Large intestine (tissue), 3 donors: Measurements from ENCODE around the gene SIAH2. TPM values are rescaled to one million over a fixed set of nuclear protein-coding genes. Genes with fewer than 3 reads are reported as not detected.
A peak's percentile ranks its signal among the peaks of the same experiment; 100 is the strongest.

ENCODE experiments used
- DNase-seq, 2 donors: peaks; one replicate each; pipeline versions ENCODE4 v3.0.0 to v3.0.0-alpha.2; 2013
- H3K27ac ChIP-seq: one replicate; pipeline ENCODE4 v1.5.1; 2013; ENCODE audit warnings: low read length
- H3K27me3 ChIP-seq: 2 replicates; pipeline ENCODE4 v1.6.1; 2013; ENCODE audit warnings: low read length; ENCODE audit not compliant: control insufficient read depth, insufficient read depth
- H3K36me3 ChIP-seq: 2 replicates; pipeline ENCODE4 v1.6.1; 2013; ENCODE audit warnings: low read length; ENCODE audit not compliant: control insufficient read depth, insufficient read depth
- H3K4me1 ChIP-seq: one replicate; pipeline ENCODE4 v1.6.1; 2013; ENCODE audit warnings: low read length; ENCODE audit not compliant: control insufficient read depth, insufficient read depth
- H3K4me3 ChIP-seq: one replicate; pipeline ENCODE4 v1.5.1; 2013; ENCODE audit warnings: low read length
- H3K9me3 ChIP-seq: one replicate; pipeline ENCODE4 v1.6.1; 2013; ENCODE audit warnings: mild to moderate bottlenecking, low read depth, low read length, moderate library complexity; ENCODE audit not compliant: control insufficient read depth
- WGBS: methylation state at CpG from one replicate; pipeline ENCODE4 v1.1.5; 2013; ENCODE audit warnings: low lambda C conversion rate; ENCODE audit not compliant: insufficient coverage; 5-methylcytosine and 5-hydroxymethylcytosine counted together
- polyA plus RNA-seq: library from polyadenylated mRNA; unstranded; fragments of 120-200 nt; gene quantifications from one replicate; pipeline ENCODE4 v1.2.1, GENCODE V29; 2013

SIAH2 gene
- polyA plus RNA-seq, 1 donor, result 19.7 TPM

DNA sequence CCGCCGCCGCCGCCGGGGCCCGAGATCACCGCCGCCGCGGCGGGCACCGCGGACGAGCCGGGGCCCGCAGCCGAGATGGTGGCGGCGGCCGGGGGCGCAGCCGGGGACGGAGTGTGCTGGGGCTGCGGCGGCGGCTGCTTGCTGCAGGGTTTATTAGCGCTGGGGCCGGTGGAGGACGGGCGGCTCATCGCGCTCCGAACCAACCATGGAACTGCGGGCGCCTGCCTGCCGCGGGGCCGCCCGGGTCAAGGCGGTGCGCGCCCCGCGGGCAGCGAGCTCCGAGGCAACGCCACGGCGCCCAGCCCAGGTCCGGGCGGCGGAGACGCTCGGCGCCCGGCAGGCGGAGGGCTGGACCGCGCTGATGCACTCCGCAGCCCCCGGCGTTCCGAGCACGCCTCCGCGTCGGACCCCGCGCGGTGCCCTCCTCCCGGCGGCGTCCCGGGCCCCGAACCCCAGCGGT is 277 bp downstream of the SIAH2 start:
- DNase-seq, result no peak
- Histone ChIP-seq H3K4me1 (peaks cover 23% of the 10 kb centered on the region), H3K9me3 (no peaks in the 10 kb centered on the region), H3K27me3 (no peaks in the 10 kb centered on the region), H3K4me3 (peak overlapping the region; percentile 87), H3K36me3 (peaks cover 2% of the 10 kb centered on the region), H3K27ac (peak overlapping the region; percentile 88)
- WGBS, result no CpG with 5 or more reads among the region's 76 CpGs

DNA sequence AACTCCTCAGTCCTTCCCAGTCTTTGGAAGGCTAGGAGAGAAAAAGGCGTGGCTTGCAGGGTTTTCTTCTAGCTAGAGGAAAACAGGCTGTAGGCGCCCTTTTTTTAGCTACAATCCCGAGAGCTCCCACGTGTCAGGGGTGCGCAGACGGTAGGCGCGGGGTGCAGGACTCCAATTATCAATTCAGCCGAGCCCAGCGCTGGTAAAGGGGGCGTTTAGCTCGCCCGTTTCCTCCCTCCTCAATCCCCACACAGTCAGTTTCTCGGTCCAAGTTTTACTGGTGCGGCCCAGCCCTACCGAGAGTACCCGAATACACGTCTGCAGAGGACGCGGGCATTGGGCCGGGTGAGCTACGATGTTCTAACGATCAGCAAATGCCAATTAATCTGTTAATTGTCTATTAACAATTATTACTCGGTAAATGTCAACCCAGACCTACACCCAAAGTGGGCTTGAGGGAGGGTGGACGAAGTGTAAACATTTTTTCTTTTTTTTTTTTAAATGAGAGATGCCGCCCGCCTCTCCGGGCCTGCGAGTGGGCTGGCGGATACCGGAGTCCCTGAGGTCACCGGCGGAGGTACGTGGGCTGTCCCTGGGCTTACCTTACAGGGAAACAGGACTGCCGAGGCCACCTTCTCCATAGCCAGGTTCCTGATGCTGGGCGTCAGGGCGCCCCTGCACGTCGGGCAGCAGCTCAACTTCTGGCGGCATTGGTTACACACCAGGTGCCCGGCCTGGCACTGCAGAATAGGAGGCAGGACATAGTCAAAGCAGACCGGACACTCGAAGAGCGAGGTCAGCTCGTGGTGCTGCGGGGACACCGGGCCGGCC is 923 bp downstream of the SIAH2 start:
- no peaks in the 10 kb centered on the region for H3K9me3 ChIP-seq
- H3K4me3 ChIP-seq, result peak overlapping the region; percentile 87
- H3K4me1 ChIP-seq, result peaks cover 30% of the 10 kb centered on the region
- no peaks in the 10 kb centered on the region for H3K27me3 ChIP-seq
- no CpG with 5 or more reads among the region's 48 CpGs for WGBS
- peak overlapping the region; percentile 88 for H3K27ac ChIP-seq
- peaks cover 2% of the 10 kb centered on the region for H3K36me3 ChIP-seq
- DNase-seq, result peak in 1 of 2 donors; percentile 78

DNA sequence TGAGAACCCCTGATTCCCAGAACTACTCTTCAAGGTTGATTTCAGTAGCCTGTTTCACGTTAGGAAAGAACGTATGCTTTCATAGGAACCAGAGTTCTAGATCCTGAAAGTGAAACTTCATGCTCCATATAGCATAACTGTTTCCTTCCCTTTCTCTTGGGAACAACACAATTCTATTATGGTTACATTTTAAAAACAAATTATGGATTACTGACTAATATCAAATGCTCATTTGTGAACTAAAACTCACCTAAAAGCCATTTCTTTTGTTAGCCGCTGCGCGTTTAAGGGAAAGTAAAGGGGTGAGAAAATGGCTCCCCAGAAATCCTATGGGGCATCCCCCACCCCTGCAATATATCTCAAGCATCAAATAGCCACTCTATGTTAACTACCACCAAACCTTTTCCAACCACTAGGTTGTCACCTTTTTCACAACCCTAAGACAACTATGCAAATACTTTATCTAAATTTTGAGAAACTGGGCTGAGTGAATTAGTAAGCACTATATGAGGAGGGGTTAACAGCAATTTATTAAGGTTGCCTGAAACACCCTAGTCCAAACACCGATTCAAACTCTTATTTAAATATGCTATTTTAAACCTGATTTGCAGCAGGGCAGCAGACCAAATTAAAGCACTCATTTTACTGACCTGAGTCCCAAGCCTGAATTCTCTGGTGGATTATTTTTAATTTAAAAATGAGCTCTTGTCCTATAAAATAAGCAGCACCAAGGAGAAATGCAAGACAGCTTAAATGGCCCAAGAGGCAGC is 2.4 kb downstream of the SIAH2 start:
- no peaks in the 10 kb centered on the region for H3K9me3 ChIP-seq
- H3K36me3 ChIP-seq, result peaks cover 2% of the 10 kb centered on the region
- H3K4me1 ChIP-seq, result peaks cover 34% of the 10 kb centered on the region
- H3K27me3 ChIP-seq, result no peaks in the 10 kb centered on the region
- peak overlapping the region; percentile 88 for H3K27ac ChIP-seq
- 18% methylated on average over 2 of the region's 6 CpGs for WGBS
- DNase-seq, result peak in 1 of 2 donors; percentile 45
- H3K4me3 ChIP-seq, result peak overlapping the region; percentile 87

DNA sequence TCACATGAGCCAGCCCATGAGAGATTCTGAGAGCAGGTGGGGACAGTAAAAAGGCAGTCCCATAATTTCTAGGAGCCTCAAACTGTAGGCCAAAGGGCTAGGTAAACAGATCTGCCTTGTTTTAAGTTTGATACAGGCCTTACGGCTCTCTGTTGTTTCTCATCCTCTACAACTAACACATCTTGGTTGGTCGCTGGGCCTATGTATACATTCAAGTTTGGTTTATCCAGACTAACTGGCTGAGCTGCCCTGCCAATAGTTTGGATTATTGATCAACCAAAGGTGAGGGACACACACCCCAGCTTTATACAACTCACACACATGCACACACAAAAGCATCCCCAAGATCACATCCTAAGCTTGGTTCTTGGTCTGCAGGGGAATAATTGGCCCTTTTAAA is 3.0 kb downstream of the SIAH2 start:
- H3K27me3 ChIP-seq, result no peaks in the 10 kb centered on the region
- peaks cover 34% of the 10 kb centered on the region for H3K4me1 ChIP-seq
- H3K9me3 ChIP-seq, result no peaks in the 10 kb centered on the region
- DNase-seq, result no peak
- peak overlapping the region; percentile 29 for H3K27ac ChIP-seq
- H3K36me3 ChIP-seq, result peaks cover 2% of the 10 kb centered on the region
- no peak overlapping the region for H3K4me3 ChIP-seq
- WGBS, result 67% methylated on average over 1 of the region's 2 CpGs

DNA sequence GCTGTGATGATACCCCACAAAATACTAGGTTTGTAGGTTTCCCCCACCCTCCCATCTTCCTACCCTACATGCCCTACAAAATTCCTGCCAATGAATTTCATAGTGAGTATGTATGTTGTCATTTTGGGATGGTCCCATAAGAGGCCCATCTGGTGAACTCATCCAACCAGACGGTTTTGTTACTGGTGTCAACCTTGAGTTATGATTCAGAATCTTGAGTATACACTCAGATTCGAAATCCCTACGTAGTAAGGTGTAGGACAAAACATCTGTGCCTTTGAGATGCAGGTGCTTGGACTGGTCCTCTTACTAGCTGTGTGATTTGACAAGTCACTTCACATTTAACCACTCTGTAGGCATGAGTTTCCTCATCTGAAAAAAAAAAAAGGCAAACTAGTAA is 3.6 kb downstream of the SIAH2 start:
- Histone ChIP-seq H3K4me1 (peaks cover 29% of the 10 kb centered on the region), H3K4me3 (no peak overlapping the region), H3K27me3 (no peaks in the 10 kb centered on the region), H3K27ac (no peak overlapping the region), H3K9me3 (no peaks in the 10 kb centered on the region), H3K36me3 (peaks cover 2% of the 10 kb centered on the region)
- DNase-seq, result no peak
- WGBS, result no CpG with 5 or more reads among the region's 3 CpGs

DNA sequence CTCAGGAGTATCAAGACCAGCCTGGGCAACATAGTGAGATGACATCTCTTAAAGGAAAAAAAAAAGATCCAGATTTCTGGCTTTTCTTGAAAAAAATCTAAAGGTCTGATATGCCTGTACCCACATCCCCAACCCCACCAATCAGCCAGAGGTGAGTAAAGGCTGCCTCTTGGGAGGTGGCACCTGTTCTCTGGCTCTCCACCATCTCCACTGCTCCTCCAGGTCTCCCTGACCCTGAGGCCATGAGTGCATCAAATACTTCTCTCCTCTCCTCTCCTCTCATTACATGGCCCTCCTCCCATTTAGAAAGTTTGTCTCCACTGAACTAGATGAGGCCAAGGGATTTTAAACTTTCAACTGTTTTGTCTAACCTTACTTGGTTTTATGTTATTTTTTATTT is 5.2 kb downstream of the SIAH2 start:
- Histone ChIP-seq H3K9me3 (no peaks in the 10 kb centered on the region), H3K36me3 (peaks cover 8% of the 10 kb centered on the region), H3K4me3 (no peak overlapping the region), H3K27me3 (no peaks in the 10 kb centered on the region), H3K27ac (no peak overlapping the region), H3K4me1 (peaks cover 29% of the 10 kb centered on the region)
- no peak for DNase-seq

DNA sequence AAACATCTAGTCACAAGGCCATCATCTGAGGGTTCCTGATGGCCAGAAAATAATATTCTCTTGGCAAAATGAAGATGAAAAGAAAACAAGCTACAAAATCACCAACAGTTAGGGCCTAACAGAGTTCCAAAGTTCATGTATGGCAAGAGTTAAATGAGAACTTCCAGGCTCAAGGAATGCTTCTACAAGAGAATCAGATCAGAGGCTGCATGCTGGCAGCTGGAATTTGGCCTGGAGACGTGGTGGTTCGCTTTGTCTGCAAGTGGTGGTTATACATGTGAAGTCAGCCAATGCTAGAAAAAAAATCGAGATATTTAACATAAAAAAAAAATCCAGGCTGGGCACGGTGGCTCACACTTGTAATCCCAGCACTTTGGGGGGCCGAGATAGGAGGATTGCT is 5.6 kb downstream of the SIAH2 start:
- Histone ChIP-seq H3K4me1 (peaks cover 33% of the 10 kb centered on the region), H3K27me3 (no peaks in the 10 kb centered on the region), H3K36me3 (peaks cover 8% of the 10 kb centered on the region), H3K9me3 (no peaks in the 10 kb centered on the region), H3K4me3 (no peak overlapping the region), H3K27ac (peak overlapping the region; percentile 14)
- DNase-seq, result peak in 1 of 2 donors; percentile 42
- WGBS, result 78% methylated on average over 3 of the region's 5 CpGs

DNA sequence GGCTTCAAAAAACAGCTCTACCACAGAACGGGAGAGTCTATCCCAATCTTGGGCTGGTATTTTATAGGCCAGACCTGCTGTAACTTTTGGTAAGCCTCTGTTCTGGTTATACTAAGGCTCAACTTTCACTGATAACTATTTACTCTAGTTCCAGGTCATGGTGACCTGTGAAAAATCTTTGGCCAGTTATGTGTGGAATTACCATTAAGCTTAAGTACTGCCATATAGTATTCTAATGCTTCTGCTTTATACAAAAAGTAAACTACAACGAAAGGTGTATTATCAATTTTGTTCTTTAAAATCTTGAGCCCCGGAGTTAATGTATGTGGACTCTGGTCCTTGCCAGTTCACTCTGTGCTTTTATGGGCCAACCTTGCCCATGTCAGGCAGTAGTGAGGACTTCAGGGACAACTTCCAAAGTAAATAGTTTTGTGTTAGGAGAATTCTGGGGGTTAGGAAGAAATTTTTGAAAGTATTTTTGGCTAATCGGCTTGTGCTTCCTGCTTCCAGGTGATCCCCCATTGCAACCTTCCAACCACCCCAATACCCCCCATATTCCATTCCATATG is 6.4 kb downstream of the SIAH2 start:
- H3K4me3 ChIP-seq, result no peak overlapping the region
- no peaks in the 10 kb centered on the region for H3K9me3 ChIP-seq
- peaks cover 8% of the 10 kb centered on the region for H3K36me3 ChIP-seq
- peak in 1 of 2 donors; percentile 48 for DNase-seq
- no peaks in the 10 kb centered on the region for H3K27me3 ChIP-seq
- WGBS, result no CpG with 5 or more reads among the region's 4 CpGs
- H3K27ac ChIP-seq, result no peak overlapping the region
- H3K4me1 ChIP-seq, result peaks cover 41% of the 10 kb centered on the region

DNA sequence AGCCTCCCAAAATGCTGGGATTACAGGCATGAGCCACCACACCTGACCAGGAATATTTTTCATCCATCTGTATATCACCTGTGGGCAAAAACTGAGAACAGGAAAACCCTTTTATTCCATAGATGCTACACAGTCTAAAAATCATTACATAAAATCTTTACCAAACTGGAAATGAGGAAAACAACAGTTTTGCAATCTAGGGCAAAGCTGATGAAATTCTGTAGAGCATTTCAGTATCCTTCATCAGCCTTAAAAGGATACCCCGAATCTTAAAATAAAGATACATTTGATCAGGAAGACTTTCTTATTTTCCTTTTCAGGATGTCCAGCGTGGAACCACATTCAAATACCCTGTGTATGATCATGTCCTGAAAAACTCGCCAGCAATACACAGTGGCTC is 7.1 kb downstream of the SIAH2 start:
- Histone ChIP-seq H3K27me3 (no peaks in the 10 kb centered on the region), H3K27ac (no peak overlapping the region), H3K4me3 (no peak overlapping the region), H3K4me1 (peaks cover 42% of the 10 kb centered on the region), H3K9me3 (no peaks in the 10 kb centered on the region), H3K36me3 (peaks cover 8% of the 10 kb centered on the region)
- DNase-seq, result no peak
- WGBS, result no CpG with 5 or more reads among the region's 3 CpGs

DNA sequence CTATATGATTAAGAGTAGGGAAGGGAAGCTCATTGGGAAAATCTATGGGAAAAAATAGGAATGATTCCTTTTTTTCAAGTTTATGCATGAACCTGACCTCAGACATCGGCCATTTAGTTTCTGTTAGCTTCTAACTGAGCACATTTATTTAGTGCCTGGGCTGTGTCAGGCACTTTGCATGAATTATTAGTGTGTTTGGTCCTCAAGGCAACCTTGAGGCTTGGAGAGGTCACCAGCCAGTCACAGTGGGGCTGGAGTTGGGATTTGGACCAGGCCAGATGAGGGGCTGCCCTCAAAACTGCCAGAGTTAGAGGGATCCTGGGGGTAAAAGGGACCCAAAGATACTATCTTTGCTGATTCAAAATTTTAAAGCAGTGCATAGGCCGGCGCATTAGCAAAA is 8.1 kb downstream of the SIAH2 start:
- Histone ChIP-seq H3K4me1 (peaks cover 36% of the 10 kb centered on the region), H3K9me3 (no peaks in the 10 kb centered on the region), H3K36me3 (peaks cover 8% of the 10 kb centered on the region), H3K27me3 (no peaks in the 10 kb centered on the region), H3K27ac (no peak overlapping the region), H3K4me3 (no peak overlapping the region)
- no CpG with 5 or more reads among the region's 3 CpGs for WGBS
- no peak for DNase-seq
